Colonic mucosa (tissue), 4 donors: ENCODE measurements around the gene TTLL6. TPM values are rescaled to one million over a fixed set of nuclear protein-coding genes. Genes with fewer than 3 reads are reported as not detected.
"Not testable (repeated sequence)": the region's sequence is repeated elsewhere in the genome, so short reads cannot be mapped to it uniquely, and the experiment has no call there.

Experiments used
- DNase-seq: peaks from one replicate; pipeline ENCODE4 v3.0.0-alpha.2; 2020
- H3K27ac ChIP-seq: fragments of 200-600 bp; one replicate; pipeline ENCODE4 v1.8.0; 2021
- H3K27me3 ChIP-seq: fragments of 200-600 bp; one replicate; pipeline ENCODE4 v1.8.0; 2021
- H3K36me3 ChIP-seq: fragments of 200-600 bp; one replicate; pipeline ENCODE4 v1.8.0; 2021
- H3K4me1 ChIP-seq: fragments of 200-600 bp; one replicate; pipeline ENCODE4 v1.8.0; 2021; ENCODE audit warnings: mild to moderate bottlenecking
- H3K4me3 ChIP-seq: fragments of 200-600 bp; one replicate; pipeline ENCODE4 v1.8.0; 2021
- H3K9ac ChIP-seq, 2 donors: one replicate each; pipeline ENCODE4 v1.7.0; 2013; ENCODE audit warnings: control low read depth in 2 of 2, low read depth in 2 of 2, low read length in 2 of 2
- H3K9me3 ChIP-seq: fragments of 200-600 bp; one replicate; pipeline ENCODE4 v1.8.0; 2021
- CTCF ChIP-seq: fragments of 200-600 bp; IDR thresholded peaks from one replicate; pipeline ENCODE4 v1.8.0; 2022; ENCODE audit warnings: antibody characterized with exemption, mild to moderate bottlenecking
- intact Hi-C: fragments of 100-400 bp; cut with DNase I; formaldehyde crosslinking; loops from one replicate; pipeline ENCODE4 v1.14.1; 2022
- microRNA-seq: library from miRNA; unstranded; fragments of <30 nt; microRNA quantifications from one replicate; pipeline ENCODE4, GENCODE V29; 2019
- total RNA-seq, 2 donors: library from RNA; stranded (reverse); fragmentation: NEBNext Ultra II Directional in 1 of 2; extraction: Animal tissue kit (Norgen Biotek cat#: 25700) in 1 of 2; gene quantifications; one replicate each; pipeline ENCODE4 v1.2.1, GENCODE V29; 2021
- donor health status: healthy.
- donor health status: DM: no; HTN: no; CAD: no.
- donor health status: DM: no; HTN: no; CAD: no.

Gene TTLL6
- total RNA-seq, 2 donors from 2014 or later, result 8.2 to 18.7 TPM

DNA sequence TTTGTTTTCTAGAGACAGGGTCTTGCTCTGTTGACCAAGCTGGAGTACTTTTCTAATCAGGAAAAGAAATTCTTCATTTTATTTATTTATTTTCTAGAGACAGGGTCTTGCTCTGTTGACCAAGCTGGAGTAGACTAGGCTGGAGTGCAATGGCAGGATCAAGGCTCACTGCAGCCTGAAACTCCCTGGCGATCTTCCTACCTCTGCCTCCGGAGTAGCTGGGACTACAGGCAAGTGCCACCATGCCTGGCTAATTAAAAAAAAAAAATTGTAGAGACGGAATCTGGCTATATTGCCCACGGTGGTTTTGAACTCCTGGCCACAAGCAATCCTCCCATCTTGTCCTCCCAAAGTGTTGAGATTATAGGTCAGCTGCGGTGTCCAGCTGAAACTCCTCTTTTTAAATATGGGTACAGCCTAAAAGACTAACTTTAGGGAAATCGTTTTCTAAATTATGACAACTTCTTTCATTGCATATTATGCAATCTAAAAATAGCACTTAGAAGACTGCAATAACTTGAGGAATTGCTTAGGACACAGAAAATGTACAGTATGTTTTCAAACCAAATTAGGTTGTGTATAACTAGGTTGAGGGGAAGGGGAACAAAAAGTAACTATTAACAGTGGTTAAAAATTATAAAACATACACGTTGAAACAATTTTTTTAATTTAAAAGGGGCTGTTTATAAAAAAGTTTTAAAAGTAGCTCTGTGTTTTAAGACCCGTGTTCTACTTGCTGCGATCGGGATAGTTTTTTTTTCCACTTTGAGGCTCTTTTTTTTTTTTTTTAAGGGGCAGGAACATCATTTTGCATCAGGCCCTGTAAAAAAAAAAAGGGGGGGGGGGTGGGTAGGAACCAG, 99.4 kb downstream of the TTLL6 start:
- Histone ChIP-seq H3K9ac (no peak overlapping the region), H3K27me3 (peaks cover 30% of the 10 kb centered on the region), H3K4me1 (no peaks in the 10 kb centered on the region), H3K36me3 (no peaks in the 10 kb centered on the region), H3K4me3 (no peak overlapping the region), H3K9me3 (no peaks in the 10 kb centered on the region), H3K27ac (peak overlapping the region; percentile 17)
- TF ChIP-seq CTCF, result no peak
- peak; percentile 22 for DNase-seq
- intact Hi-C loops, result no loop called here

GRCh38 chr17:48716549-48716948, 100.5 kb downstream of the TTLL6 start:
- H3K4me3 ChIP-seq, intact Hi-C loops: not testable (repeated sequence)

DNA sequence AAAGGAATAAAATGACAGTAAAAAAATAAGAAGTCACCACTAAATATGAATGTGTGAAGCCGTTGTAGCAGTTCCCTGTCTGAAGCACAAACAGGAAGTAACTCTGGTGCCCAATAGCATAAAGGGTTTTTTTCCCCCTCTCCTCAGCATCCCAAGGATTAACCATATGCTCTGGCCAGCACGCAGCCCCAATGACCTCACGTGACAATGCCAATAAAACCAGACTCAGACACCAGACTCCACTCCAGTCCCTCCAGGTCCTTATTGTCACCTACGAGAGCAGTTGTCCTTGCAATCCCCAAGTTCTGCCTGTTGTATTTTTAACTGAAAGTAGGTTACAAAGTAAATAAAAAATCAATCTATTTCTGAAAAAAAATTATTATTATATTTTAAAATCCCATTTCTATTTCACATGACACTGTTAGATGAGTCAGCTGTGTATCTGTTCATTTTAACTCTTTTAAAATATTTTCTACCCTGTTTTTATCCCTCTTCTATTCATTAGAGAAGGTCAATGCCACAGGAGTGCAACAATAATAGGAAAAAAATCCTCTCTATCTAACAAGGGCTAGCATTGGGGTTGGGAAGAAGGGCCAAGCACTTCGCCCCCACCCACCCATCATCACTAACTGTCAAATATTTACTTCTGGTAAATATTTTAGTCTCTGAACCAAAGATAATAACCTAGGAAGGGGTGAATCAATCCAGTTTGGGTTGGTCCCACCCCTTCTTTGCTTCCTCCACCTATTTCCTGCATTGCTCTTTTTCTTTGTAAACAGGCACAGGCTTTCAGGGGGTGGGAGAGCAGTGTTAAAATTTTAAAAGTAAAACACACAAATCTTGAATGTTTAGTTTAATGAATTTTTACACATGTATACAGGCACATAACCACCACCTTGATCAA, 101.3 kb downstream of the TTLL6 start:
- Histone ChIP-seq H3K4me3 (no peak overlapping the region), H3K27me3 (peaks cover 21% of the 10 kb centered on the region), H3K9me3 (no peaks in the 10 kb centered on the region), H3K36me3 (no peaks in the 10 kb centered on the region), H3K4me1 (no peaks in the 10 kb centered on the region), H3K27ac (peak overlapping the region; percentile 58), H3K9ac (no peak overlapping the region)
- intact Hi-C loops, result no loop called here
- no peak for TF ChIP-seq CTCF
- DNase-seq, result peak; percentile 58

More at GRCh38 chr17:48716549-48716948, 100.5 kb downstream of the TTLL6 start:
- not testable (repeated sequence) for DNase-seq, H3K36me3 ChIP-seq, H3K4me1 ChIP-seq, H3K9me3 ChIP-seq, H3K9ac ChIP-seq
- Histone ChIP-seq H3K27ac (peak overlapping the region; percentile 58), H3K27me3 (peaks cover 21% of the 10 kb centered on the region)

Small RNA genes lying within 50 kb of the gene (microRNA-seq; reads per million reads assigned to microRNA genes)
- gene MIR3185, result not detected

Other genes with a start within 250 kb of the TTLL6 start
- 1 to 10 TPM; 2.5 to 4.7 TPM for gene HOXB4, start 238.9 kb downstream of the TTLL6 start, total RNA-seq
- gene HOXB3, start 227.0 kb downstream of the TTLL6 start, total RNA-seq, result 10 to 100 TPM; 17.4 to 31.8 TPM
- gene HOXB5, start 223.4 kb downstream of the TTLL6 start, total RNA-seq, result 10 to 100 TPM; 11.0 to 22.7 TPM
- 10 to 100 TPM; 30.0 to 71.0 TPM for gene HOXB6, start 212.2 kb downstream of the TTLL6 start, total RNA-seq
- 10 to 100 TPM; 25.9 to 31.4 TPM for gene HOXB7, start 206.2 kb downstream of the TTLL6 start, total RNA-seq
- 1 to 10 TPM; 4.2 to 7.4 TPM for gene HOXB8, start 201.9 kb downstream of the TTLL6 start, total RNA-seq
- 10 to 100 TPM; 37.1 to 73.9 TPM for gene HOXB9, start 190.9 kb downstream of the TTLL6 start, total RNA-seq
- gene PRAC1, start 94.7 kb downstream of the TTLL6 start, total RNA-seq, result 100 to 1,000 TPM; 237 to 328 TPM
- gene PRAC2, start 94.0 kb downstream of the TTLL6 start, total RNA-seq, result 10 to 100 TPM; 12.9 to 19.4 TPM
- 100 to 1,000 TPM in 1 of 2 donors, 10 to 100 TPM in 1; 82.9 to 122 TPM for gene HOXB13, start 88.5 kb downstream of the TTLL6 start, total RNA-seq
- 100 to 1,000 TPM; 187 to 232 TPM for gene CALCOCO2, start 13.8 kb upstream of the TTLL6 start, total RNA-seq
- 100 to 1,000 TPM; 200 to 341 TPM for gene ATP5MC1, start 75.6 kb upstream of the TTLL6 start, total RNA-seq
- 10 to 100 TPM; 68.1 to 68.8 TPM for gene UBE2Z, start 91.2 kb upstream of the TTLL6 start, total RNA-seq
- gene SNF8, start 127.6 kb upstream of the TTLL6 start, total RNA-seq, result 100 to 1,000 TPM in 1 of 2 donors, 10 to 100 TPM in 1; 98.7 to 139 TPM
- gene GIP, start 151.4 kb upstream of the TTLL6 start, total RNA-seq, result not detected
- gene IGF2BP1, start 180.2 kb upstream of the TTLL6 start, total RNA-seq, result under 1 TPM in 1 of 2 donors, not detected in 1; 0.96 TPM